ENCODE measurements around the gene RSRC2.
"Not testable (repeated sequence)": the region's sequence is repeated elsewhere in the genome, so short reads cannot be mapped to it uniquely, and the experiment has no call there.

GRCh38 chr12:122486360-122486759, 40.4 kb downstream of the RSRC2 start:
- not testable (repeated sequence) for TF ChIP-seq YY1 (IDR thresholded peaks at IDR 0.05; ENCODE audit: insufficient read depth, insufficient read length); ZNF274 (IDR thresholded peaks at IDR 0.05; ENCODE audit: low read depth, low read length)

All from NT2/D1 (cell line).